ENCODE measurements around the gene TMED10. TPM values are rescaled to one million over a fixed set of nuclear protein-coding genes. Genes with fewer than 3 reads are reported as not detected.

The TMED10 gene
- total RNA-seq, 2 donors from 2014 or later: 261 to 325 TPM

- no peaks in the 10 kb centered on the region for H3K27me3 ChIP-seq
- TF ChIP-seq CTCF (IDR thresholded peaks at IDR 0.05): no peak
- H3K36me3 ChIP-seq: peaks cover 88% of the 10 kb centered on the region
- no peak for DNase-seq (ENCODE audit: low spot score)
- no peaks in the 10 kb centered on the region for H3K4me1 ChIP-seq
- no peak overlapping the region for H3K4me3 ChIP-seq
- H3K9me3 ChIP-seq: no peaks in the 10 kb centered on the region
- H3K27ac ChIP-seq: no peak overlapping the region
Measured at GRCh38 chr14:75098212-75098611, 78.2 kb downstream of the TMED10 start.

GRCh38 chr14:75096959-75097358 is 79.5 kb downstream of the TMED10 start:
- TF ChIP-seq CTCF (IDR thresholded peaks at IDR 0.05): no peak
- H3K4me3 ChIP-seq: no peak overlapping the region
- H3K27ac ChIP-seq: no peak overlapping the region
- no peak for DNase-seq (ENCODE audit: low spot score)
- H3K9me3 ChIP-seq: no peaks in the 10 kb centered on the region
- H3K4me1 ChIP-seq: no peaks in the 10 kb centered on the region
- H3K36me3 ChIP-seq: peaks cover 89% of the 10 kb centered on the region
- no peaks in the 10 kb centered on the region for H3K27me3 ChIP-seq

GRCh38 chr14:75095690-75096089 is 80.7 kb downstream of the TMED10 start:
- H3K27ac ChIP-seq: no peak overlapping the region
- DNase-seq (ENCODE audit: low spot score): no peak

GRCh38 chr14:75094896-75095295 is 81.5 kb downstream of the TMED10 start:
- no peak for TF ChIP-seq CTCF (IDR thresholded peaks at IDR 0.05)
- Histone ChIP-seq H3K36me3 (peaks cover 93% of the 10 kb centered on the region), H3K9me3 (no peaks in the 10 kb centered on the region), H3K4me1 (no peaks in the 10 kb centered on the region), H3K4me3 (no peak overlapping the region), H3K27ac (no peak overlapping the region), H3K27me3 (no peaks in the 10 kb centered on the region)
- no peak for DNase-seq (ENCODE audit: low spot score)

More at GRCh38 chr14:75095690-75096089, 80.7 kb downstream of the TMED10 start:
- no peaks in the 10 kb centered on the region for H3K4me1 ChIP-seq
- peaks cover 89% of the 10 kb centered on the region for H3K36me3 ChIP-seq
- TF ChIP-seq CTCF (IDR thresholded peaks at IDR 0.05): no peak
- H3K9me3 ChIP-seq: no peaks in the 10 kb centered on the region
- H3K27me3 ChIP-seq: no peaks in the 10 kb centered on the region
- no peak overlapping the region for H3K4me3 ChIP-seq

GRCh38 chr14:75092698-75093097 is 83.7 kb downstream of the TMED10 start:
- no peak for DNase-seq (ENCODE audit: low spot score)

More at GRCh38 chr14:75092698-75093097, 83.7 kb downstream of the TMED10 start:
- no peaks in the 10 kb centered on the region for H3K4me1 ChIP-seq
- no peaks in the 10 kb centered on the region for H3K9me3 ChIP-seq
- H3K4me3 ChIP-seq: no peak overlapping the region
- H3K36me3 ChIP-seq: peaks cover 83% of the 10 kb centered on the region
- no peaks in the 10 kb centered on the region for H3K27me3 ChIP-seq
- H3K27ac ChIP-seq: no peak overlapping the region
- TF ChIP-seq CTCF (IDR thresholded peaks at IDR 0.05): no peak

Measured in right atrium auricular region (tissue), 2 donors.